ENCODE measurements around the gene CYP2R1.

DNA sequence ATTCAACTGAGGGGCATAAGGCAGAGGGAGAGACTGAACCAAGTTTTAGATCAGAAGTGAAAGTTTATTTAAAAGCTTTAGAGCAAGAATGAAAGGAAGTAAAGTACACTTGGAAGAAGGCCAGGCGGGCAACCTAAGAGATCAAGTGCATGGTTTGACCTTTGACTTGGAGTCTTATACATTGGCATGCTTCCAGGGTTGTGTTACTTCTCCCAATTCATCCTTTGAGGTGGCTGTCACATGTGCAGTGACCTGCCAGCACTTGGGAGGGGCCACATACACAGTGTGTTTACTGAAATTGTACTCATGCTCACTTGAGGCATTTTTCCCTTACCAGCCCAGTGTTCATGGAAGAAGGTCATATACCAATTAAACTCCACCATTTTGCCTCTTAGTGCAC lies 30.4 kb downstream of the CYP2R1 start:
- no peak for TF ChIP-seq POLR2A (IDR thresholded peaks at IDR 0.05; ENCODE audit: extremely low read depth, insufficient read length)
- TF ChIP-seq, protein P1, sequence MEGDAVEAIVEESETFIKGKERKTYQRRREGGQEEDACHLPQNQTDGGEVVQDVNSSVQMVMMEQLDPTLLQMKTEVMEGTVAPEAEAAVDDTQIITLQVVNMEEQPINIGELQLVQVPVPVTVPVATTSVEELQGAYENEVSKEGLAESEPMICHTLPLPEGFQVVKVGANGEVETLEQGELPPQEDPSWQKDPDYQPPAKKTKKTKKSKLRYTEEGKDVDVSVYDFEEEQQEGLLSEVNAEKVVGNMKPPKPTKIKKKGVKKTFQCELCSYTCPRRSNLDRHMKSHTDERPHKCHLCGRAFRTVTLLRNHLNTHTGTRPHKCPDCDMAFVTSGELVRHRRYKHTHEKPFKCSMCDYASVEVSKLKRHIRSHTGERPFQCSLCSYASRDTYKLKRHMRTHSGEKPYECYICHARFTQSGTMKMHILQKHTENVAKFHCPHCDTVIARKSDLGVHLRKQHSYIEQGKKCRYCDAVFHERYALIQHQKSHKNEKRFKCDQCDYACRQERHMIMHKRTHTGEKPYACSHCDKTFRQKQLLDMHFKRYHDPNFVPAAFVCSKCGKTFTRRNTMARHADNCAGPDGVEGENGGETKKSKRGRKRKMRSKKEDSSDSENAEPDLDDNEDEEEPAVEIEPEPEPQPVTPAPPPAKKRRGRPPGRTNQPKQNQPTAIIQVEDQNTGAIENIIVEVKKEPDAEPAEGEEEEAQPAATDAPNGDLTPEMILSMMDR (IDR thresholded peaks at IDR 0.05; ENCODE audit: low read depth, low read length) = no peak
- no peak for TF ChIP-seq MYC (IDR thresholded peaks at IDR 0.05; ENCODE audit: low read depth, low read length)
- TF ChIP-seq, protein P2, sequence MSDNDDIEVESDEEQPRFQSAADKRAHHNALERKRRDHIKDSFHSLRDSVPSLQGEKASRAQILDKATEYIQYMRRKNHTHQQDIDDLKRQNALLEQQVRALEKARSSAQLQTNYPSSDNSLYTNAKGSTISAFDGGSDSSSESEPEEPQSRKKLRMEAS (IDR thresholded peaks at IDR 0.05; ENCODE audit: low read depth, low read length) = no peak
